ENCODE results near the gene DTX3. TPM values are rescaled to one million over a fixed set of nuclear protein-coding genes. Genes with fewer than 3 reads are reported as not detected.
"Not testable (repeated sequence)": the region's sequence is repeated elsewhere in the genome, so short reads cannot be mapped to it uniquely, and the experiment has no call there.

Gene DTX3
- 79.9 and 83.0 TPM in 2 replicates for total RNA-seq
- long read RNA-seq, partial matches to known transcripts: 0 of 2 reads
- long read RNA-seq, other reads (novel, unspliced or antisense): 2 of 2 reads

- Mint-ChIP-seq H3K4me1 (ENCODE audit: low read depth) (peaks cover 15% of the 10 kb centered on the region), H3K36me3 (ENCODE audit: insufficient read depth) (peaks cover 29% of the 10 kb centered on the region), H3K27ac (peak within 1 kb of the TSS; percentile 89), H3K9me3 (ENCODE audit: low read depth) (no peaks in the 10 kb centered on the region), H3K4me3 (ENCODE audit: low read depth) (peak within 1 kb of the TSS; percentile 85), H3K27me3 (peaks cover 13% of the 10 kb centered on the region)
- DNase-seq (ENCODE audit: low spot score, unreplicated experiment): no peak
- TF ChIP-seq CTCF (IDR thresholded peaks at IDR 0.05; ENCODE audit: unreplicated experiment): no peak
Measured at GRCh38 chr12:57604454-57604991, at the start of gene DTX3. DTX3 (plus strand) TSS chr12:57604824; CDS start chr12:57606518, 1,694 bp downstream.

DNA sequence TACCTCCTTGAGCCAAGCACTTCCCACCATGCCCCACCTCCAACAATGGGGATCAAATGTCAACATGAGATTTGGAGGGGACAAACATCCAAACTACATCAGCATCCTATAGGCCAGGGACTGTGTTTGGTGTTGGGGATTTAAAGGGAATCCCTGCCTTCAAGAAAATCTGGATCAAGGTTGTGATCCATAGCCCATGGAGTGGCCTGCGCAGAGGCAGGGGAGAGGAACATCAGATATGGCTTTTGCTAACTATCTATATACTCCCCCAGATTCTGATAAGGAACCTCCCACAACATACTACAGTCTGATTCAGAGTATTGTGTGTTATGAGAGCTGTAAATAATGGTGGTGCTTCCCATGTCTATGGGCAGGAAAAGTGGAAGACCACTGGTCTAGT is 49.7 kb upstream of the DTX3 start:
- Mint-ChIP-seq H3K4me3 (ENCODE audit: low read depth) (no peak overlapping the region), H3K27me3 (peaks cover 45% of the 10 kb centered on the region), H3K9me3 (ENCODE audit: low read depth) (no peaks in the 10 kb centered on the region), H3K4me1 (ENCODE audit: low read depth) (peaks cover 3% of the 10 kb centered on the region), H3K36me3 (ENCODE audit: insufficient read depth) (no peaks in the 10 kb centered on the region), H3K27ac (no peak overlapping the region)
- no peak for DNase-seq (ENCODE audit: low spot score, unreplicated experiment)
- no peak for TF ChIP-seq CTCF (IDR thresholded peaks at IDR 0.05; ENCODE audit: unreplicated experiment)

DNA sequence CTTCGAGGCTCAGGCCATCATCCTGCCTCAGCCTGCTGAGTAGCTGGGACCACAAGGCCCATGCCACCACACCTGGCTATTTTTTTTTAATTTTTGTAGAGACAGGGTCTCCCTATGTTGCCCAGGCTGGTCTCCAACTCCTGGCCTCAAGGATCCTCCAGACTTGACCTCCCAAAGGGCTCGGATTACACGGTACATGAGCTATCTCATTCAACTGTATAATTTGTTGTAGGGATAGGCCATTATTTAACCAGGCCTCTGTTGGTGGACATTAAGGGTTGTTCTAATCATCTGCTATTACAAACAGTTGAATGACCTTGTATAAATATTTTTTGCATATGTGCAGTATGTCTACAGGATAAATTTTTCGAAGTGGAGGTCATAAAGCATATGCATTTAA is 45.8 kb upstream of the DTX3 start:
- no peak for DNase-seq (ENCODE audit: low spot score, unreplicated experiment)
- Mint-ChIP-seq H3K27ac (no peak overlapping the region), H3K9me3 (ENCODE audit: low read depth) (no peaks in the 10 kb centered on the region), H3K4me3 (ENCODE audit: low read depth) (no peak overlapping the region), H3K4me1 (ENCODE audit: low read depth) (no peaks in the 10 kb centered on the region), H3K36me3 (ENCODE audit: insufficient read depth) (no peaks in the 10 kb centered on the region), H3K27me3 (peaks cover 10% of the 10 kb centered on the region)
- no peak for TF ChIP-seq CTCF (IDR thresholded peaks at IDR 0.05; ENCODE audit: unreplicated experiment)

DNA sequence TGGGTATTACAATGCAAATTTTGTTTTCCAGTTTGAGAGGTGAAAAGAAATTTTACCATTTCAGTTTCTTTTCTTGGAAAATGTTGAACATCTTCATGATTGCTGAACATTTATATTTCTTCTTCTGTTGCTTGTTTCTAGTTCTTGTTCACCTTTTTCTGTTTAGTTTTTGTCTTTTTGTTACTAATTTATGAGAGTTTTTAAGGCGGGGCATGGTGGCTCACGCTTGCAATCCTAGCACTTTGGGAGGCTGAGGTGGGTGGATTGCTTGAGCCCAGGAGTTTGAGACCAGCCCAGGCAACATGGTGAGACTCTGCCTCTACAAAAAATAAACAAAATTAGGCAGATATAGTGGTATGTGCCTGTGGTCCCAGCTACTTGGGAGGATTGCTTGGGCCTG is 44.1 kb upstream of the DTX3 start:
- no peak for TF ChIP-seq CTCF (IDR thresholded peaks at IDR 0.05; ENCODE audit: unreplicated experiment)
- no peak for DNase-seq (ENCODE audit: low spot score, unreplicated experiment)
- no peak overlapping the region for H3K27ac Mint-ChIP-seq
- H3K9me3 Mint-ChIP-seq (ENCODE audit: low read depth): no peaks in the 10 kb centered on the region
- H3K27me3 Mint-ChIP-seq: peaks cover 5% of the 10 kb centered on the region
- no peak overlapping the region for H3K4me3 Mint-ChIP-seq (ENCODE audit: low read depth)
- H3K4me1 Mint-ChIP-seq (ENCODE audit: low read depth): no peaks in the 10 kb centered on the region
- no peaks in the 10 kb centered on the region for H3K36me3 Mint-ChIP-seq (ENCODE audit: insufficient read depth)

GRCh38 chr12:57561117-57561516 is 43.5 kb upstream of the DTX3 start:
- not testable (repeated sequence) for H3K27me3 Mint-ChIP-seq; DNase-seq (ENCODE audit: low spot score, unreplicated experiment); H3K4me3 Mint-ChIP-seq (ENCODE audit: low read depth); H3K27ac Mint-ChIP-seq; H3K4me1 Mint-ChIP-seq (ENCODE audit: low read depth); H3K9me3 Mint-ChIP-seq (ENCODE audit: low read depth); H3K36me3 Mint-ChIP-seq (ENCODE audit: insufficient read depth)

DNA sequence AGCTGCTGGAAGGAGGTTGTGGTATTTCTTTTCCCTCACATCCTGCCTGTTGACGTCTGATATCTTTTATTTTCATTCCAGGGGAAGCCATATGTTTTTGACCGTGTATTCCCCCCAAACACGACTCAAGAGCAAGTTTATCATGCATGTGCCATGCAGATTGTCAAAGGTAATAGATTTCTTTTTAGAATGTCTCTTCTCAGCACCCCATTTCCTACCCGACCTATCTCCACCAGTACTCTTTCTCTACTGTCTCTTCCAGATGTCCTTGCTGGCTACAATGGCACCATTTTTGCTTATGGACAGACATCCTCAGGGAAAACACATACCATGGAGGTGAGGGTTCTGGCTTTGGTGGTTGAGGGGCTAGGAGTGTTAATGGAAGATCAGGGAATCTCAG is 41.3 kb upstream of the DTX3 start:
- Mint-ChIP-seq H3K36me3 (ENCODE audit: insufficient read depth) (no peaks in the 10 kb centered on the region), H3K27me3 (peaks cover 5% of the 10 kb centered on the region), H3K9me3 (ENCODE audit: low read depth) (no peaks in the 10 kb centered on the region), H3K4me1 (ENCODE audit: low read depth) (no peaks in the 10 kb centered on the region), H3K4me3 (ENCODE audit: low read depth) (no peak overlapping the region), H3K27ac (no peak overlapping the region)
- TF ChIP-seq CTCF (IDR thresholded peaks at IDR 0.05; ENCODE audit: unreplicated experiment): no peak
- no peak for DNase-seq (ENCODE audit: low spot score, unreplicated experiment)
